GM21717 (cell line): ENCODE results near the gene SNAP47.

Experiments
- ATAC-seq: cut with Tn5 transposase; IDR thresholded peaks from one replicate; pipeline ENCODE4 v1.9.1; 2021; ENCODE audit warnings: mild to moderate bottlenecking, moderate library complexity; ENCODE audit not compliant: unreplicated experiment

SNAP47 gene

DNA sequence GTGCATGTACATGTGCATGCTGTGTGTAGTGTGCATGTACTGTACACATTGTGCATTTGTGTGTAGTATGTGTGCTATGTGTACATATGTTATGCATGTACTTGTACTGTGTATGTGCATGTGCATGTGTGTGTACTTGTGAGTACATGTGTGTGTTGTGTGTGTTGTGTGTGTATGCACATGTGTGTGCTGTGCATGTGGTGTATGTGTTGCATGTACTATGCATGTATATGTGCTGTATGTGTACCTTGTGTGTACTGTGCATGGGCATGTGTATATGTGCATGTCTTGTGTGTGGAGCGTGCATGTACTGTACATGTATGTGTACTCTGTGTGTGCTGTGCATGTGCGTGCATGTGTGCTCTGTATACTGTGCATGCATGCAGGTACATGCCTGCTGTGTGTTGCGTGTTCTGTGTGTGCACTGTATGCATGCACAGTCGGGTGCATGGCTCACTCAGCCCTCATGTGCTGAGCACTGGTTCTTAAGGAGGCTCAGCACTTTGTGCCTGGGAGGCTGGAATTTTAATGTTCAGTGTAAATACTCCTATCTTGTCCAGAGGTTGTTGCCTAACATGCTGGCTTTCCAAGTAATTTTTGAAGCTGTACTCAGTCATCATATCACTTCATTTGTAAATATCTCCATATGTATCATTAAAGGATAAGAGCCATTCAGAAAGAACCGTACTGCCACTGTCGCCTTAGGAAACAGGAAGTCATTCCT lies 32.3 kb downstream of the SNAP47 start:
- no peak for ATAC-seq

GRCh38 chr1:227768125-227768439 lies 32.8 kb downstream of the SNAP47 start:
- no peak for ATAC-seq

GRCh38 chr1:227768640-227769039 lies 33.4 kb downstream of the SNAP47 start:
- ATAC-seq: no peak

DNA sequence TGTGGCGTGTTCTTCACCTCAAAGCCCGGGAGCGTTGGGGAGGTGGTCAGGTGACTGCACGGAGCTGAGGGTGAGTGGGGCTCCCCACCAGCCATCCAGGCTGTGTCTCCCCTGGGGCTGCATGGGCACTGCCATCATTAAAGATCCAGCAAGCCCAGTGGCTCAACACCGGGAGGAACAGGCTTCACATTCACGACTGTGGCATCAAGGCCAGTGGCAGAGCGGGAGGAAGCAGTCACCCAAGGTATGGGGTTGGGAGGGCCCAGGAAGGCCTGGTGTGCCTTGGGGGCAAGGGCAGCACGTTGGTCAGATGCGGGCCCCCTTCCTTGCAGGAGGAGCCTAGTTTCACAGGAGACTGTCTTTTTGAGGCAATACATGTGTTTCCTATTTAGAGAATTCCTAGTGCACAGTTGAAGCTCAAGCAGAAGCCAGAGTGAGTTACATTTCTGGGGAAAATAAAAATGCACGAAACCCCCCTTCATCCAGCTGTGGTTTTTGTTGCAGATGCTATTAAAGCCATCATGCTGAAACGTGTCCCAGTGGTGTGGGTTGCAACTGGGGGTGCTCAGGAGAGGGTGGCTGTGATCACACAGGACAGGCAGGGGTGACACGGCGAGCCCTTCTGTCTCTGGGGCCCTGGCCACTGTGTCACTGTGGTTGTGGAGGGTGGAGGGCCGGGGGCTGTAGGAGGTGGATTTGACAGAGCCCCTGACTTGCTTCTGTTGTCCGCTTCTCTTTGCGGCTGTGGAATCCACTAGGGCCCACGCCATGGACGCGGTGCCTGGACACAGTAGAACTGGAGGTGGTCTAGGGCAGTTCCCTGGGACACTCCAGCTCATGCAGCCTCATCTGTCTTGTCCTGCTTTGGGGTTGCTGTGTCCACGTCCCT lies 34.1 kb downstream of the SNAP47 start:
- ATAC-seq: no peak

DNA sequence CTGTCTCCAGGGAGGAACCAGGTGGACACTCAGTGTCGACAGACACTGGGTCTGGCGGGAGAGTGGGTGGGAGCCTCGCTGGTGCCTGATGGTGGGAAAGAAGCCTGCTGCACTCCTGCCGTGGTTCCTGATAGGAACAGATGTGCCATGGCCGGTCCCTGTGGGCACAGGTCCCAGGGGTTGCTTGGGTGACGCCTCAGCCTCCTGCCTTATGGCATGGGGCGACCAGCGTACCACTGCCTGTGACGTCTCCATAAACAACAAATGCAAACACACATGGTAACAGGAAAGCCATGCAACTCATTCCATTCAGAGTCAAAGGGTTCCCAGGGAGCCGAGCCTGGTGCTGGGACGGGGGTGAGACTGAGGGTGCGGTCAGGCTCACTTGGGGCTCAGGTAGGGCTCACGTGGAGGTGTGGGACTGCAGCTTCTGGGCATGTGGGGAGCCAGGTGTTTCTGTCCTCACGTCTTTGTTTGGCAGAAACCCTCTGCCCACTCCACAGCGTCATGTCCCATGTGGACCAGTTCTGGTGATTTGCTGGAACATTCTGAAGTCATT lies 34.8 kb downstream of the SNAP47 start:
- ATAC-seq: no peak

- no peak for ATAC-seq
Observed at GRCh38 chr1:227770812-227771211, 35.6 kb downstream of the SNAP47 start.

- no peak for ATAC-seq
Observed at GRCh38 chr1:227771326-227771725, 36.1 kb downstream of the SNAP47 start.

- no peak for ATAC-seq
Observed at GRCh38 chr1:227771771-227772170, 36.5 kb downstream of the SNAP47 start.

- ATAC-seq: no peak
Observed at GRCh38 chr1:227773558-227773957, 38.3 kb downstream of the SNAP47 start.

GRCh38 chr1:227774051-227774731 lies 39.0 kb downstream of the SNAP47 start:
- no peak for ATAC-seq

DNA sequence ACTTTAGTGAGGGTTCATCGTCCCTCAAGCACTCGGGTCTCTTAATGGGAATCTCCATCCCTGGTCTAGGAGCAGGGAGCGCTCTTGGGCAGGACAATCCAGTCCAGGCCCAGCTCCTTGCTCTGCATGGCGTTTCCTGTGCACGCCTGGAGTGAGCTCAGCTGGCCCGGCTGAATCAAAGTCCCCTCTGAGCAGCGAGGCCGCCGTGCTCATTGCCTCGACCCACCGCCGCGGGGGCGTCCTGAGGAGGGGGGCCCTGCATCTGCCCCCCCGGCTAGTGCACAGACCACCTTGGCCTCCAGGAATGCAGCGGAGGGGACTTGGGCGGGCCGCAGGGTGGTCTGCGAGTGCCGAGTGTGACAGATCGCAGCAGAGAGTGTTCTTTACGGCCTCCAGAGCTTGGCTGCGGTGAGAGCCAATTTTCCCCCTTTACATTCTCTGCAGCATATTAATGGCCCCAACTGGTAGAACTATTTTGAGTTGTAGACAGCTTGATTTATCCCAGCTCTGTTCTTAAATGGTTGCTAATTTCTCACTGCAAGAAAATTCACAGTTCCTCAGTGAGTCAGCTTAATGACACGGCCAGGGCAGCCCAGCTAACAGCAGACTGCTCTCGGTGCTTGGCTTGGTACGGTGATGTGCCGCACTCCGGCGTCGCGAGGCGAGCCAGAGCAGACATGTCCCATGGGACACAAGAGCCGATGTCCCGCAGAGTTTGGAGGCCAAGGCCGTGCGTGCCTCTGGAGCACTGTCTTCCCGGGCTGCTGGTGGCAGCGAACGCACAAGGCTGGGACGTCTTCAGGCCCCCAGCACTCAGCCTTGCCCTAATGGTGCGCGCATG lies 39.8 kb downstream of the SNAP47 start:
- ATAC-seq: no peak

DNA sequence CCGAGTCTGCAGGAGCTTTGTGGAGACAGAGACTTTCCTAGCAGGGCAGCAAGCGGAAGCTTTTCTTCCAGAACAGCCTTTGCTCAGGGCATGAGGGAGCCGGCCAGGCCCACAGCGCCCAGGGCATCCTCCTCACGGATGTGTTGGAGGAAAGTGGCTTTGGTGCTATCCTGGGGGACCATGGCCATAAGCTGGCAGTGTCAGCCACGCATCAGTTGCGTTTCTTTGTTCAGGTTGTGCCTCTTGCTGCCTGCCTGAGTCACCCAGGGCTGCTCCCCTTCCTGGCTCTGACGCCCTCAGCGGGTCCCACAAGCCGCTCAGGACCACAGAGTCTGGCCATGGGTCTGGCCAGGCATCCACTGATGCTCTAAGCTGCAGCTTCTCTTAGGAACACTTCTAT lies 40.6 kb downstream of the SNAP47 start:
- no peak for ATAC-seq

- ATAC-seq: no peak
Observed at GRCh38 chr1:227776331-227776771, 41.1 kb downstream of the SNAP47 start.

DNA sequence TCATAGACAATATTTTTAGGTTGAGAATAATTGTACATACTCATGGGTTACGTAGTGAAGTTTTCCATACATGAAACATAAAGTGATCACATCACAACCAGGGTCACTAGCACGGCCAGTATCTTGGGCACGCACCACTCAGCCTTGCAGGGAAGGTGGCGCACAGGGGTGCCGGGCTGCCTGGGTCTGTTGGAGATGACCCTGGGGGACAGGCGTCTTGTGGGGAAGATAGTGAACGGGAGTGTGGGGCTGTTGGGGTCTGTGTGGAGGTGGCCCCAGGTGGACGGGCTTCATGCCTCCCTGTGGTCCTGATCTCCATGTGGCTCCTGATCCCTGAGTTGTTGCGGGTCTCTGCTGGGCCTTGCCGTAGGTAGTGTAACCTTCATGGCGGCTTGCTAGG lies 41.9 kb downstream of the SNAP47 start:
- ATAC-seq: no peak

- no peak for ATAC-seq
Observed at GRCh38 chr1:227777646-227778045, 42.4 kb downstream of the SNAP47 start.

GRCh38 chr1:227778401-227778947 lies 43.2 kb downstream of the SNAP47 start:
- ATAC-seq: no peak

- ATAC-seq: no peak
Observed at GRCh38 chr1:227779021-227779441, 43.8 kb downstream of the SNAP47 start.

GRCh38 chr1:227779685-227780084 lies 44.5 kb downstream of the SNAP47 start:
- ATAC-seq: no peak

- no peak for ATAC-seq
Observed at GRCh38 chr1:227780101-227781044, 45.1 kb downstream of the SNAP47 start.
